Liver (tissue), 9 donors: ENCODE data around the gene DHCR7. TPM values are rescaled to one million over a fixed set of nuclear protein-coding genes. Genes with fewer than 3 reads are reported as not detected.

Experiments
- DNase-seq: peaks from one replicate; pipeline ENCODE4 v3.0.0-alpha.2; 2017; ENCODE audit warnings: low spot score
- H3K27ac ChIP-seq, 2 donors: one replicate each; pipeline ENCODE4 v1.7.0; 2013; ENCODE audit warnings: inconsistent platforms in 2 of 2, low read length in 2 of 2, control low read depth in 1 of 2, low read depth in 1 of 2, mild to moderate bottlenecking in 1 of 2
- H3K27me3 ChIP-seq, 4 donors: one replicate each; pipeline versions ENCODE4 v1.6.1 to v1.7.0; 2013; ENCODE audit warnings: low read length in 3 of 4, inconsistent platforms in 1 of 4, mild to moderate bottlenecking in 1 of 4, moderate library complexity in 1 of 4; ENCODE audit not compliant: control insufficient read depth in 4 of 4, insufficient read depth in 4 of 4
- H3K36me3 ChIP-seq, 4 donors: one replicate each; pipeline versions ENCODE4 v1.6.1 to v1.7.0; 2013; ENCODE audit warnings: low read length in 3 of 4, mild to moderate bottlenecking in 3 of 4, low read depth in 1 of 4, moderate library complexity in 1 of 4; ENCODE audit not compliant: control insufficient read depth in 4 of 4, insufficient read depth in 3 of 4
- H3K4me1 ChIP-seq, 4 donors: one replicate each; pipeline versions ENCODE4 v1.6.1 to v1.7.0; 2013; ENCODE audit warnings: low read length in 3 of 4, mild to moderate bottlenecking in 3 of 4, moderate library complexity in 1 of 4; ENCODE audit not compliant: control insufficient read depth in 4 of 4, insufficient read depth in 4 of 4
- H3K4me3 ChIP-seq, 3 donors: one replicate each; pipeline versions ENCODE4 v1.6.1 to v1.7.0; 2013; ENCODE audit warnings: low read length in 3 of 3, control low read depth in 1 of 3, low read depth in 1 of 3, mild to moderate bottlenecking in 1 of 3
- H3K9ac ChIP-seq, 2 donors: one replicate each; pipeline ENCODE4 v1.7.0; 2013; ENCODE audit warnings: low read length in 2 of 2, mild to moderate bottlenecking in 2 of 2, moderate library complexity in 2 of 2, control low read depth in 1 of 2, low read depth in 1 of 2
- H3K9me3 ChIP-seq, 4 donors: one replicate each; pipeline versions ENCODE4 v1.6.1 to v1.7.0; 2013; ENCODE audit warnings: low read length in 3 of 4; ENCODE audit not compliant: control insufficient read depth in 4 of 4
- ATF3 ChIP-seq: IDR thresholded peaks from 2 replicates; pipeline ENCODE4 v1.6.1; 2016; ENCODE audit warnings: antibody characterized with exemption
- CTCF ChIP-seq: fragments of 150-350 bp; IDR thresholded peaks from 2 replicates; pipeline ENCODE4 v1.5.1; 2017; ENCODE audit warnings: improper control_type of control experiment, low read depth, low read length; ENCODE audit not compliant: missing input control
- EGR1 ChIP-seq, 2 donors: IDR thresholded peaks; 2 replicates each; pipeline ENCODE4 v1.6.1; 2016 to 2018; ENCODE audit warnings: antibody characterized with exemption in 2 of 2, low read depth in 2 of 2
- FOXA2 ChIP-seq: IDR thresholded peaks from 2 replicates; pipeline ENCODE4 v1.6.1; 2016; ENCODE audit warnings: antibody characterized with exemption
- GABPA ChIP-seq, 2 donors: IDR thresholded peaks in 1 of 2; conservative IDR thresholded peaks in 1 of 2; 2 replicates each; pipeline ENCODE4 v1.6.1; 2016; ENCODE audit warnings: antibody characterized with exemption in 2 of 2, mild to moderate bottlenecking in 1 of 2, moderate library complexity in 1 of 2
- HNF4A ChIP-seq, 2 donors: conservative IDR thresholded peaks; 2 replicates each; pipeline ENCODE4 v1.6.1; 2016; ENCODE audit warnings: antibody characterized with exemption in 2 of 2, mild to moderate bottlenecking in 2 of 2
- HNF4G ChIP-seq: IDR thresholded peaks from 2 replicates; pipeline ENCODE4 v1.6.1; 2016; ENCODE audit warnings: antibody characterized with exemption
- JUND ChIP-seq, 2 donors: IDR thresholded peaks; 2 replicates each; pipeline ENCODE4 v1.6.1; 2016; ENCODE audit warnings: antibody characterized with exemption in 2 of 2
- MAX ChIP-seq: IDR thresholded peaks from 2 replicates; pipeline ENCODE4 v1.6.1; 2016; ENCODE audit warnings: antibody characterized with exemption
- NR2F2 ChIP-seq: IDR thresholded peaks from 2 replicates; pipeline ENCODE4 v1.6.1; 2016; ENCODE audit warnings: antibody characterized with exemption
- RAD21 ChIP-seq, 2 donors: IDR thresholded peaks; 2 replicates each; pipeline ENCODE4 v1.6.1; 2016; ENCODE audit warnings: antibody characterized with exemption in 2 of 2, mild to moderate bottlenecking in 2 of 2
- REST ChIP-seq: IDR thresholded peaks from 2 replicates; pipeline ENCODE4 v1.6.1; 2016; ENCODE audit warnings: antibody characterized with exemption, mild to moderate bottlenecking
- RXRA ChIP-seq, 2 donors: IDR thresholded peaks; 2 replicates each; pipeline ENCODE4 v1.6.1; 2017 to 2018; ENCODE audit warnings: antibody characterized with exemption in 2 of 2, mild to moderate bottlenecking in 1 of 2
- SP1 ChIP-seq: IDR thresholded peaks from 2 replicates; pipeline ENCODE4 v1.6.1; 2018; ENCODE audit warnings: antibody characterized with exemption, mild to moderate bottlenecking
- TAF1 ChIP-seq: conservative IDR thresholded peaks from 2 replicates; pipeline ENCODE4 v1.6.1; 2016; ENCODE audit warnings: antibody characterized with exemption, mild to moderate bottlenecking
- YY1 ChIP-seq: IDR thresholded peaks from 2 replicates; pipeline ENCODE4 v1.6.1; 2016; ENCODE audit warnings: antibody characterized with exemption, mild to moderate bottlenecking
- ZBTB33 ChIP-seq: IDR thresholded peaks from 2 replicates; pipeline ENCODE4 v1.6.1; 2016; ENCODE audit warnings: antibody characterized with exemption
- WGBS: extraction: QIAGEN DNeasy Blood & Tissue Kit; methylation state at CpG from one replicate; pipeline ENCODE4 v1.1.7; 2013; 5-methylcytosine and 5-hydroxymethylcytosine counted together
- polyA plus RNA-seq, 2 donors: library from polyadenylated mRNA; stranded (reverse) in 1 of 2; unstranded in 1 of 2; fragments of 200-250 nt in 1 of 2; fragments of >200 nt in 1 of 2; fragmentation: Nextera tagmentation in 1 of 2; extraction: Ambion mirVana in 1 of 2; gene quantifications; one replicate each; pipeline versions ENCODE4 v1.2.1 to v1.2.3, GENCODE V29; 2013 to 2015
- total RNA-seq, 2 donors: library from RNA; depleted of rRNA; stranded (reverse); fragments of >200 nt; gene quantifications; one replicate each; pipeline ENCODE4 v1.2.3, GENCODE V29; 2014
- donor health status: healthy.
- donor health status: healthy.
- donor health status: healthy.
- donor health status: healthy.
- donor health status: healthy.

The DHCR7 gene
- total and polyA plus RNA-seq, 4 donors, result 56.9 to 224 (median 172) TPM

- H3K9ac ChIP-seq, result no peak overlapping the region
- WGBS, result 96% methylated on average over 9 of the region's 9 CpGs
- H3K27me3 ChIP-seq, result no peaks in the 10 kb centered on the region
- no peak overlapping the region for H3K27ac ChIP-seq
- H3K4me1 ChIP-seq, result peaks cover 2 to 42% (median 38%) of the 10 kb centered on the region in 4 donors
- no peak for DNase-seq
- no peak for TF ChIP-seq MAX
- TF ChIP-seq TAF1, result no peak
- TF ChIP-seq SP1, result no peak
- peaks cover 0 to 7% (median 3%) of the 10 kb centered on the region in 4 donors for H3K36me3 ChIP-seq
- no peaks in the 10 kb centered on the region for H3K9me3 ChIP-seq
- H3K4me3 ChIP-seq, result no peak overlapping the region
Observed at GRCh38 chr11:71430166-71430565, 18.0 kb downstream of the DHCR7 start.

GRCh38 chr11:71429701-71430100, 18.5 kb downstream of the DHCR7 start:
- peaks cover 2 to 38% (median 33%) of the 10 kb centered on the region in 4 donors for H3K4me1 ChIP-seq
- H3K27me3 ChIP-seq, result no peaks in the 10 kb centered on the region
- no peaks in the 10 kb centered on the region for H3K9me3 ChIP-seq
- no peak overlapping the region for H3K27ac ChIP-seq
- peaks cover 0 to 2% (median under 1%) of the 10 kb centered on the region in 4 donors for H3K36me3 ChIP-seq
- DNase-seq, result no peak
- no peak overlapping the region for H3K4me3 ChIP-seq
- 91% methylated on average over 6 of the region's 6 CpGs for WGBS
- no peak overlapping the region for H3K9ac ChIP-seq
- TF ChIP-seq YY1, result no peak
- TF ChIP-seq CTCF, result no peak

GRCh38 chr11:71428861-71429435, 19.2 kb downstream of the DHCR7 start:
- Histone ChIP-seq H3K4me3 (no peak overlapping the region), H3K27ac (no peak overlapping the region), H3K4me1 (peaks cover 2 to 30% (median 26%) of the 10 kb centered on the region in 4 donors), H3K9ac (no peak overlapping the region), H3K27me3 (no peaks in the 10 kb centered on the region), H3K9me3 (no peaks in the 10 kb centered on the region), H3K36me3 (no peaks in the 10 kb centered on the region)
- no peak for DNase-seq
- WGBS, result 58% methylated on average over 7 of the region's 7 CpGs
- TF ChIP-seq RXRA (IDR thresholded peaks at IDR 0.05) (peak in 1 of 2 donors; percentile 49), HNF4G (no peak), EGR1 (IDR thresholded peaks at IDR 0.05; ENCODE audit: low read depth in 2 of 2) (no peak), SP1 (no peak), YY1 (no peak), JUND (IDR thresholded peaks at IDR 0.05) (no peak), ATF3 (no peak), TAF1 (no peak), NR2F2 (no peak), ZBTB33 (no peak), RAD21 (IDR thresholded peaks at IDR 0.05) (no peak), REST (no peak), GABPA (IDR thresholded peaks at IDR 0.05 in 1 of 2, conservative IDR thresholded peaks at IDR 0.05 in 1 of 2) (no peak), MAX (no peak), CTCF (no peak), HNF4A (conservative IDR thresholded peaks at IDR 0.05) (peak in 1 of 2 donors; percentile 33), FOXA2 (peak; percentile 70)
